DND-41 (cell line): ENCODE data around the gene C7orf33.

Experiments used
- CTCF ChIP-seq: IDR thresholded peaks from 2 replicates; pipeline ENCODE4 v1.5.1; 2012; ENCODE audit warnings: borderline replicate concordance, low read length, moderate library complexity, mild to moderate bottlenecking; ENCODE audit not compliant: poor library complexity, severe bottlenecking; ENCODE audit errors: extremely low read depth
- EZH2 ChIP-seq: IDR thresholded peaks from 3 replicates; pipeline ENCODE4 v1.6.1; 2012; ENCODE audit warnings: borderline replicate concordance, low read depth, mild to moderate bottlenecking, moderate library complexity, low read length, inconsistent platforms; ENCODE audit not compliant: severe bottlenecking

- no peak for TF ChIP-seq CTCF
- TF ChIP-seq EZH2 = no peak
These were observed 34.2 kb downstream of the C7orf33 start for GRCh38 chr7:148624735-148625134.
